GM21447 (cell line): Measurements from ENCODE around the gene MYOZ3.

Source experiments
- ATAC-seq: cut with Tn5 transposase; IDR thresholded peaks from one replicate; pipeline ENCODE4 v1.9.1; 2021; ENCODE audit not compliant: unreplicated experiment

MYOZ3 gene

GRCh38 chr5:150700246-150700593 lies 39.2 kb downstream of the MYOZ3 start:
- peak; percentile 6 for ATAC-seq

- peak; percentile 97 for ATAC-seq
Measured at GRCh38 chr5:150700594-150701377, 39.7 kb downstream of the MYOZ3 start, which contains the start of gene RBM22. RBM22 (minus strand) TSS chr5:150701062; CDS start chr5:150700985, 77 bp downstream.

- no peak for ATAC-seq
Measured at GRCh38 chr5:150703762-150704161, 42.7 kb downstream of the MYOZ3 start.

- no peak for ATAC-seq
Measured at GRCh38 chr5:150706776-150707390, 45.8 kb downstream of the MYOZ3 start.

GRCh38 chr5:150710165-150710564 lies 49.1 kb downstream of the MYOZ3 start:
- no peak for ATAC-seq

- ATAC-seq, result no peak
Measured at GRCh38 chr5:150723845-150724244, 62.8 kb downstream of the MYOZ3 start.
